HG03460 (cell line): Measurements from ENCODE around the gene GGA2.
"Not testable (repeated sequence)": the region's sequence is repeated elsewhere in the genome, so short reads cannot be mapped to it uniquely, and the experiment has no call there.

Experiments used
- ATAC-seq: cut with Tn5 transposase; IDR thresholded peaks from one replicate; pipeline ENCODE4 v1.9.1; 2021; ENCODE audit not compliant: unreplicated experiment

GGA2 gene, protein sequence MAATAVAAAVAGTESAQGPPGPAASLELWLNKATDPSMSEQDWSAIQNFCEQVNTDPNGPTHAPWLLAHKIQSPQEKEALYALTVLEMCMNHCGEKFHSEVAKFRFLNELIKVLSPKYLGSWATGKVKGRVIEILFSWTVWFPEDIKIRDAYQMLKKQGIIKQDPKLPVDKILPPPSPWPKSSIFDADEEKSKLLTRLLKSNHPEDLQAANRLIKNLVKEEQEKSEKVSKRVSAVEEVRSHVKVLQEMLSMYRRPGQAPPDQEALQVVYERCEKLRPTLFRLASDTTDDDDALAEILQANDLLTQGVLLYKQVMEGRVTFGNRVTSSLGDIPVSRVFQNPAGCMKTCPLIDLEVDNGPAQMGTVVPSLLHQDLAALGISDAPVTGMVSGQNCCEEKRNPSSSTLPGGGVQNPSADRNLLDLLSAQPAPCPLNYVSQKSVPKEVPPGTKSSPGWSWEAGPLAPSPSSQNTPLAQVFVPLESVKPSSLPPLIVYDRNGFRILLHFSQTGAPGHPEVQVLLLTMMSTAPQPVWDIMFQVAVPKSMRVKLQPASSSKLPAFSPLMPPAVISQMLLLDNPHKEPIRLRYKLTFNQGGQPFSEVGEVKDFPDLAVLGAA

DNA sequence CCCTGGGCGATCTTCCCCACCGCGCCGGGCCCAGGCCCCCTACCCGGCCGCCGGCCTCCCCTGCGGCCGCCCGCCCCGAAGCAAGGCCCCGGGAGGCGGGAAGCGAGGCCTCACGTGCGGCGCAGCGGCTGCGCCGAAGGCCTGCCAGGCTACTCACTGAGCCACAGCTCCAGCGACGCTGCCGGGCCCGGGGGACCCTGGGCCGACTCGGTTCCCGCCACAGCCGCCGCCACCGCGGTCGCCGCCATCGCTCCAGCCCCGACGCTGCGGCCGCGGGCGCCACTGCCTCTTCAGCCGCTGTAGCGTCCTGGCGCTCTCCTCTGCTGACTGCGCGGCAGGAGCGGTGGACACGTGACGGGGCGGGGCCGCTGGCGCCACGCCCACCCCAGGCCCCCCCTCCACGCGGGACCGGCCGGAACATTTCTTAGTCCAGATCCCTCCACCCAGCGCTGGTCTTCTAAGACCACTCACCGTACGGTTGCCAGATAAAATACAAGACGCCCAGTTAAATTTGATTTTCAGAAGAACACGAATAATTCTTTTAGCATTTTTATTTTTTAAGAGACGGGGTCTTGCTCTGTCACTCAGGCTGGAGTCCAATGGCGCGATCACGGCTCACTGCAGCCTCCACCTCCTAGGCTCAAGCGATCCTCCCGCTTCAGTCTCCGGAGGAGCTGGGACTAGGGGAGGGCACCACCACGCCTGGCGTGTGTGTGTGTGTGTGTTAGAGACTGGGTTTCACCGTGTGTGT lies at the start of gene GGA2:
TSS of gene GGA2 (minus strand) at position 331 of the 751 bp plus-strand sequence. CDS start at position 248, 83 bp downstream.
- ATAC-seq = peak; percentile 74

DNA sequence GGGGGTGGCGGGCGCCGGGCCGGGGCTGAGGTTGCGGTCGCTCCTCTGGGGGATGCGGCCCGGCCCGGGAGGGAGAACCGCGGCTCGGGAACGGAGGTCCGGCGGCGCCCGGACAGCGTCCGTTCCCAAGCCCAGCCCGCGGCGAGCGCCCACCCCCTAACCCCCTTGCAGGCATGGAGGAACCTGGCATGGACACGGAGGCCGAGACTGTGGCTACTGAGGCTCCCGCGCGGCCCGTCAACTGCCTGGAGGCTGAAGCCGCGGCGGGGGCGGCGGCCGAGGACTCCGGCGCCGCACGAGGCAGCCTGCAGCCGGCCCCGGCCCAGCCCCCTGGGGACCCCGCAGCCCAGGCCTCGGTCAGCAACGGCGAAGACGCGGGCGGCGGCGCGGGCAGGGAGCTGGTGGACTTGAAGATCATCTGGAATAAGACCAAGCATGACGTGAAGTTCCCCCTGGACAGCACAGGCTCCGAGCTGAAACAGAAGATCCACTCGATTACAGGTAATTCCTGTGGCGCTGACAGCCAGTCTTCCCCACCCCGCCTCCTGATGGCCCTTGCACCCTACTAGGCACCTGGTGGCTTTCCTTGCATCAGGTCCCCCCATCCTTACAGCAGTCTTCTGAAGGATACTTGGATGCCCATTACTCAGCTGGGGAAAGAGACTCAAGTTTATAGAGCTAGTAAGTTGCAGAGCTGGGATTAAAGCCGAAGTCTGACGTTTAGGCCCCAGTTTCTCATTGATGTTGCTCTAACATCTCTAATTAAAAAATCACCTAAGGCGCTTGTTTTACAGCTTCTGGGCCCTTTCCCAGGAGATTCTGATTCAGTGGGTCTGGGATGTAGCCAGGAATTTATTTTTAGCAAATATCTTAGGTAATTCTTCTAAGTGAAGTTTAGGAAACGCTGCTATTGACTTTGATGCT lies 47.7 kb upstream of the GGA2 start:
- peak; percentile 3 for ATAC-seq

DNA sequence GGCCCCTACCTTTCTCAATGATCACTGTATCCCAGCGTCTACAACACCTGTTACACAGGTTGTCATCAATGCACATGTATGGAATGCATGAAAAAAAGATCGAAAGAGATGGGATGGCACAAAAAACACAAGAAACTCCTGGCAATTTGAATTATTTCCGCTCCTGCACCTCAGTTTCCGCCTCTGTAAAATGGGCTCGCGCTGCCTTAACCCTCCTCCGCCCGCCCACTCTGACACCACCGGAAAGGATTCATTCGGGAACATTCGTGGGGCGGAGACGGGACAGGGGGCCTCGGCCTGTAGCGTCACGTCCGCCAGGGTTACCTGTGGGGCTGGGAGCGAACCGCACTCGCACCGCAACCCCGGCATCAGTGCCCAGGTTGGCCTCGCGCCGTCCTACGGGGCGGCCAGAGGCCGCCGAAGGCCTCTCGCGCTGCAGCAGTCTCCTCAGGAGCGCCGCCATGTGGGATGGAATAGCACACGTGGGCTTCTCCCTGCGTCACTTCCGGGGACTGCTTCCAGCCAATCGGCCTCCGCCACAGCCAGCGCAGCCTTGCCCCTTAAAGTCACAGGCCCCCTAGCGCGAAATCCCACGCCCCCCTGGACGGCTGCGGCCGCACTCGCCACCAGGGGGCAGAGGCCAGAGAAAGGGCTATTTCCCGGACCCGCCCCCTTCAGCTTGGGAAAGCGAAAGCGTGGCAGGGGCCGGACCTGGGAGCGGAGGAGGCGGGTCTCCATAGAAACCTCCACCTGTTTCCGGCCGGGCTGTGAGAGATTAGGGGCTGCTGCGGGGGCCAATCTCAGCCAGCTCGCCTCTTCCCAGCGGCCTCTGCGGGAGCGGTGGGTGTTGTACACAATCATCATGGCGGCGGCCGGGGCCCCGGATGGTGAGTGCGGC lies 46.8 kb upstream of the GGA2 start, which contains the start of the genes EARS2 and UBFD1:
TSS of gene EARS2 (minus strand) at position 470 of the 898 bp plus-strand sequence. CDS start at position 463, 7 bp downstream.
TSS of gene UBFD1 (plus strand) at position 847 of the 898 bp plus-strand sequence. CDS start at position 863, 16 bp downstream.
- ATAC-seq = peak; percentile 91

DNA sequence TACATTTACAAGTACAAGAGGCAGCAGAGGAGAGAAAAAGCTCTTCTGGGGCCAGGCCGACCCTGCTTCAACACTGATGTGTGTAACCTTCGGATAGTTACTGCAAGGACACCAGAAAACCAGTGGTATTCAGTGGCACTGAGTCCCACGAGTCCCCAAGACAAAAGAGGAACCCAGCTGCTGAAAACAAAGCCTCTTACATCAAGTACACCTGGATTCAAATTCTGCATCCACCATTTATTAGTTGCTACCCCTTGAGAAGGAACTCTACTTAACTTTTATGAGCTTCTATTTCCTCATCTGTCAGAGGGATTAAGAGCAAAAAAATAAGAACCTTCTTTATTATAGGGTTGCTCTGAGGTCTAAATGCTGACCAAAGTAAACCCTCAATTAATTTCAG lies 44.2 kb upstream of the GGA2 start:
- ATAC-seq = no peak

DNA sequence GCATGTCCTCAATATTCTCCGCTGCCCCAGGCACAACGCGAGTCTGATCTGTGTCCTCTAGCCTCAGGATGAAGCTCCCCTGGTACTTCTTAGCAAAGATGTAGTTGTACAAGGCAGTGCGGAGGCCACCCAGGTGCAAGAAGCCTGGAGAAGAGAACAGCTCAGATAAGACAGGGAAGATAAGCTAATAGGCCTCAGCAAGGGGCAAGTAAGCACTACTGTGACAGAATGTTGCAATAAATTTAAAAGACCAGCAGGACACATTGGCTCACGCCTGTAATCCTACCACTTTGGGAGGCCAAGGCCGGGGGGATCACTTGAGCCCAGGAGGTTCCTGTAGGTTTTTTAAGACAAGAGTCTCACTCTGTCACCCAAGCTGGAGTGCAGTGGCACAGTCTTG lies 41.9 kb upstream of the GGA2 start:
- no peak for ATAC-seq

DNA sequence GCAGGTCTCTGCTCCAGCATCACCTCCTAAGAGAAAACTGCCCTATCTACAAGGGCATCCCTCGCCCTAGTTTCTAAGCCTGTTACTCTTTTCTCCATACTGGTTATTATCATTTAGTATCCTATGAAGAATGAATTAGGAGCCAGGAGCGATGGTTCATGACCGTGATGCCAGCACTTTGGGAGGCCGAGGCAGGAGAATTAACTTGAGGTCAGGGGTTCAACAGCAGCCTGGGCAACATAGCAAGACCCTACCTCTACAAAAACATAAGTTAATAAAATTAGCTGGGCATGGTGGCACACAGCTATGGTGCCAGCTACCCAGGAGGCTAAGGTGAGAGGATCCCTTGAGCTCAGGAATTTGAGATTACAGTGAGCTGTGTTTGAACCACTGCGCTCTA lies 39.6 kb upstream of the GGA2 start:
- ATAC-seq = no peak

DNA sequence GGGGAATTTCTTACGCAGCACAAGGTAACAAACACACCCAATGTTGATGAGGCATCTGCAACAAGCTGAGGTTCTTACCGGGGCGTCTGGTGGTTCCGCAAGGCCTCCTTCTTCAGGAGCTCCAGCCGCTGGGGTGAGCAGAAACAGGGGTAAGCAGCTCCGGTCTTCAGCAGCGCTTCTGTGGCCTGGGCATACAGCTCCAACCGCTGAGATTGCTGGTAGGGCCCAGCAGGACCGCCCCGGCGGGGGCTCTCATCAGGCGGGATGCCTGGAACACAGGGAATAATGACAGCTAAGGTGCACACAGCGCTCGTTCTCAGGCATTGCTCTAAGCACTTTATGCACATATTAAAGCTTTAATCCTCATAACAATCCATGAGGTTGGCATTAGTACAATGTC lies 34.1 kb upstream of the GGA2 start:
- ATAC-seq = no peak

DNA sequence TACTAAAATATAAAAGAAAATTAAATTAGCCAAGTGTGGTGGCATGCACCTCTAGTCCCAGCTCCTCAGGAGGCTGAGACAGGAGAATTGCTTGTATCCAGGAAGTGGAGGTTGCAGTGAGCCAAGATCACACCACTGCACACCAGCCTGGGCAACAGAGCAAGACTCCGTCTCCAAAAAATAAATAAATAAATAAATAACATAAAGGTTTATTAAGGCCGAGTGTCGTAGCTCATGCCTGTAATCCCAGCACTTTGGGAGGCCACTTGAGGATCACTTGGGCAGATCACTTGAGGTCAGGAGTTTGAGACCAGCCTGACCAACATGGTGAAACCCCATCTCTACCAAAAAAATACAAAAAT lies 30.5 kb upstream of the GGA2 start:
- ATAC-seq = not testable (repeated sequence)

DNA sequence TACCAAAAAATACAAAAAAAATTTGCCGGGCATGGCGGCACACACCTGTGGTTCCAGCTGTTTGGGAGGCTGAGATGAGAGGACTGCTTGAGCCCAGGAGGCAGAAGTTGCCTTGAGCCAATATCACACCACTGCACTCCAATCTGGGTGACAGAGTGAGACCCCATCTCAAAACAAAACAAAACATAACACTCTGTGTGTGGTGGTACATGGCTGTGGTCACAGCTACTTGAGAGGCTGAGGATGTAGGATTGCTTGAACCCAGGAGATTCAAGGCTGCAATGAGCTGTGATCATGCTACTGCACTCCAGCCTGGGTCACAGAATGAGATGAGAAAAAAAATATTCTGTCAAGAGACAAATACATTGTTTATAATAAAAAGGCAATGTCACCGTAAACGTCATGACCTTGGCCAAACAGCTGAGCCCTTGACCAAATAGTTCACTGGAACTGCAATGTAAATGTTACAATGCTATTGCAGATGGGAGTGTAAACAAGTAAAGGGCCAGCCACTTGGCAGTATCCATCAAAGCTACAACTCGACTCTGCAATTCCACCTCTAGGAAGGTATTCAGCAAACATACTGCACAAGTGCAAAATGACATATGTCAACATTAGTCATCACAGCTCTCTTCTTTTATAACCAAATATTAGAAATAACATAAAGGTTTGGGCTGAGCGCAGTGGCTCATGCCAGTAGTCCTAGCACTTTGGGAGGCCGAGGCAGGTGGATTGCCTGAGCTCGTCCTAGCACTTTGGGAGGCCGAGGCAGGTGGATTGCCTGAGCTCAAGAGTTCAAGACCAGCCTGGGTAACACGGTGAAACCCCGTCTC lies 29.9 kb upstream of the GGA2 start:
- ATAC-seq = no peak

DNA sequence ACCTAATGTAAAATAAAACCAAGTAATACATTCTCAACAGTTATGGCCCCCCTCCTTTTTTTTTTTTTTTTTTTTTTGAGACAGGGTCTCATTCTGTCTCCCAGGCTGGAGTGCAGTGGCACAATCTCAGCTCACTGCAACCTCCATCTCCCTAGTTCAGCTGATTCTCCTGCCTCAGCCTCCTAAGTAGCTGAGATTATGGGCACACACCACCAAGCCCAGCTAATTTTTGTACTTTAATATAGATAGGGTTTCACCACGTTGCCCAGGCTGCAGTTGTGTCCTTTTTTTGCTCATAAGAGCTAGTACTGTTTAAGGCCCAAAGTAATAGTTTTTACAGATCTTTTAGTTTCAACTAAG lies 28.6 kb upstream of the GGA2 start:
- ATAC-seq = no peak

DNA sequence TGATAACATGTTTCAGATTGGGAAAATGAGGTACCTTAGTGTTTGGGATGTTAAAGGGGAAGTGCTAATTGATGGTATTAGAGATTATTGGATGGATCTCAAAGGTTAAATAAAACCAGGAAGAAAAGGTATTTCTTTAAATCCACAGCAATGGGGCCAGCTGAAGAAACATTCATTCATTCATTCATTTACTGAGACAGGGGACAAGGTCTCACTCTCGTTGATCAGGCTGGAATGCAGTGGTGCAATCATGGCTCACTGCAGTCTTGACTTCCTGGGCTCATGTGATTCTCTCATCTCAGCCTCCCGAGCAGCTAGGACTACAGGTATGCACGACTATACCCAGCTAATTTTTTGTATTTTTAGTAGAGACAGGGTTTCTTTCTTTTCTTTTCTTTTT lies 27.1 kb upstream of the GGA2 start:
- no peak for ATAC-seq

DNA sequence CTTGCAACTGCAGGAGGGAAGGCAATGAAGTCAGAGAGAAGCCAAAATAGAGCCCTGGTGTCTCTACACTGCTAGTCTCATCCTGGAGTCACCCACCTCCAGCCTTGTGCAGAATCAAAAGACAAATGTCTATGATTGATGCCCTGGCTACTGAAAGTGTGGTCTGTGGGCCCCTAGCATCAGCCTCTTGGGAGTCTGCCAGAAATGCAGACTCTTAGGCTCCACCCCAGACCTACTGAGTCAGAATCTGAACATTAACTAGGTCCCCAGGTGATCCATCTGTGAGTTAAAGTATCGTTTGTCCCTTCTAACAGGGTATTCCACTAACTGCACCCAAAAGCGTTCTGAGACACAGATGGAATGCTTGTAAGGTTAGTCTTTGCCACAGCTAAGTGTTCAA lies 25.6 kb upstream of the GGA2 start:
- ATAC-seq = no peak

DNA sequence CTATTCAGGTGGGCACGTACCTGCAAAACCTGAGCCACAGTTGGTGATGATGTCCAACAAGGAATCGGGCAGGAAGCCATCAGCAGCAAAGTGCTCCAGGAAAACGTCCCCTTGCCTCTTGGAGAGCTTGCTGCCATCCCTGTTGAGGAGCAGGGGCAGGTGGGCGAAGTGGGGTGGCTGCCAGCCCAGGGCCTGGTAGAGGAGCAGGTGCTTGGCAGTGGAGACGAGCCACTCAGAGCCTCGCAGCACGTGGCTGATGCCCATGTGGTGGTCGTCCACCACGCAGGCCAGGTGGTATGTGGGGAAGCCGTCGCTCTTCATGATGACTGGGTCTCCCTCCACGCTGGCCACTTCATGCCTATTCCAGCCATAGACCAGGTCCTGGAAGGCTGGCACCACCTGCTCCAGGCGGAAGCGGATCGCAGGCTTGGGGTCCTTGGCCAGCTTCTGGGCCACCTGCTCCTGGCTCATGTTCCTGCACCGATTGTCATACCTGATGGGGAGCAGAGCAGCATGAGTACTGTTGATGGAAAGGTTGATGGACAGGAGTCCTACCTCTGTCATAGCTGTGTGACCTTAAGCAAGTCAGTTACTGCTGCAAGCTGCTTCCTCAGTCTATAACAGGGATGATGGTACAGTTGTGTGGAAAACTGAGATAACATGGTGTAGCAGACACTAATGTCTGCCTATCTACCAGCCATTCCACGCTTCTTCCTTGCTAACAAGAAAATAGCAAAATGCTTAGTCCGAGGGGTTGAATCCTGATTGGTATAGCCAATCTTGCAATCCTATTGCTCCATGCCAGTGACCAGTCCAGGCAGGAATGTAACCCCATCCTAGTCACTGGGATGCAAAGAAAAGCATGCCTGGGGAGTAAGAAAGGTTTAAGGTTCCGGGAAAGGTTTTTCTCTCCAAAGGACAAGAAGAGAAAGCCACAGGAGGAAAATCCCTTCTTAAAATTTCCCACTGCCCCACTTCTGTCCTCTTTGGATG lies 24.9 kb upstream of the GGA2 start:
- ATAC-seq = no peak

DNA sequence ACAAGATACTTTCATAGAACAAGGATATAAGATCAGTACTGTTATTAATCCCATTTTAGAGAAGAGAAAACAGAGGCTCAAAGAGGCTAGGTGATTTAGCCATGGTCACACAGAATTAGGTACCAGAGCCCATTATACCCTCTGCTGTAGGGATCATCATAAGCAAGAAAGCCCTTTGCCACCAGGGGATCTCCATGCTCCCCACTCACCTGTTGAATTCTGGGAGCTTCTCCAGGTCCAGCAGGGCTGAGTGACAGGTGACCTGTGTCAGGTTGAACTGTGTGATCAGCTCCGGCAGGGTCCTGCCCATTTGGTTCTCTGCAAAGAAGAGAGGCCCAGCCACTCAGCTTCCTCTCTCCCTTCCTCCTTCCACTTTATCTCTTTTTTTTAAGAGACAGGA lies 22.2 kb upstream of the GGA2 start:
- no peak for ATAC-seq

DNA sequence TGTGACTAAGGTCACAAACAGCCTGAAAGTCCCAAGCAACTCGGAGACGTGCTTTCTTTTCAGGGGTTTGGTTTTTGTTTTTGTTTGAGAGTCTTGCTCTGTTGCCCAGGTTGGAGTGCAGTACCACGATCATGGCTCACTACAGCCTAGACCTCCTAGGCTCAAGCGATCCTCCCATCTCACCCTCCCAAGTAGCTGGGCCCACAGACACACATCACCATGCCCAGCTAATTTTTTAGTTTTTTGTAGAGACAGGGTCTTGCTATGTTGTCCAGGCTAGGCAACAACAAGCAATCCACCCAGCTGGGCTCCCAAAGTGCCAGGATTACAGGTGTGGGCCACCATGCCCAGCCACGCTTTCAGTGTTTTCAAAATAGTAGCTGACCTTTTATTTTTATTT lies 19.8 kb upstream of the GGA2 start:
- no peak for ATAC-seq

DNA sequence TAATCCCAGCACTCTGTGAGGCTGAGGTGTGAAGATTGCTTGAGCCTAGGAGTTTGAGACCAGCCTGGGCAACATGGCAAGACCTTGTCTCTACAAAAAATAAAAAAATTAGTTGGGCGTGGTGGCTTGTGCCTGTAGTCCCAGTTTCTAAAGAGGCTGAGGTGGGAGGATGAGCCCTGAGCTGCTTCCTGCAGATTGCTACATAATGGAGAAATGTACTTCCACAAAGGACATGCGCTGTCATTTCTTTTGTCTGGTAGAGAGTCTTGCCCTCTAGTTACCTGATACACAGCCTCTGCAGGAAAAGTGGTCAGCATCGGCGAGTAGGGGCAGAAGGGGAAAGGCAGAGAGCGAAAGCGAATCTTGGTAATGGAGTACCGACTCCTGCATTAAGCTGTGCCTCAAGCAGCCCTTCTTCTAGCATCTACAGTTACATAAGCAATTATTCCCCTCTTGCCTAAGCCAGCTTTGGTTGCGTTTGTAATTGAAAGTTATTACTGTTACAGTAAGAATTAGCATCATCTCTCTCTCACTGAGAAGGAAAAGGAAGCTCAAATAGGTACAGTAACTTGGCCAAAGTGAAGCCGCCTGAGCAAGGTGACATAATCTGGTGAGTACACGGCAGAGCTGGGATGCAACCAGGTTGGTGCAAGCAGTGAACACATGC lies 18.5 kb upstream of the GGA2 start:
- no peak for ATAC-seq

DNA sequence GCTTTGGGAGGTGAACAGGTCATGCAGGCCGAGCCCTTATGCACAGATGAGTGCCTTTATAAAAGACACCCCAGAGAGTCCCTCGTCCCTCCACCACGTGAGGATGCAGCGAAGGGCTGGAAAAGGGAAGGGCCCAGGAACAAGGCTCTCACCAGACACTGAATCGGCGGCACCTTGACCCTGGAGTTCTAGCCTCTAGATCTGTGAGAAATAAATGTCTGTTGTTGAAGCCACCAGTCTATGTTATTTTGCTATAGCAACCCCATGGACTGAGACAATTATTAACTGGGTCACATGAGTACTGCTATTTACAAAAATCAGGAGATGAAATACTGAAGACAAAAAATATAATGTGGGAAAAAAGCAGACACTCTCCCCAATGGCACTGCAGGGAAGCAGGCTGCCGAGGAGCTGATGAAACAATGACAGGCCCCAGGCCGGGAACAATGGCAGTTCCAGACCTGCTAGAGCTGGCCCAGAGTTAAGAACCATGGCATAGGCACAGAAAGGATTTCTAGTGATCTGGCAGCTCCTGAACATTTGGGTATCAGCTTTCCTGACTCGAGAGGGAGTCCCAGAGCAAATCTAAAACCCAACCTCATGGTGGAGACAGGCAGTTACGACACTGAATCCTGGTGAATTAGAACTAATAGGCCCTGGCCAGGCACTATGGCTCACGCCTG lies 17.8 kb upstream of the GGA2 start:
- ATAC-seq = no peak
